BJ (cell line): Measurements from ENCODE around the gene HBM. TPM values are rescaled to one million over a fixed set of nuclear protein-coding genes. Genes with fewer than 3 reads are reported as not detected.
"Not testable (repeated sequence)": the region's sequence is repeated elsewhere in the genome, so short reads cannot be mapped to it uniquely, and the experiment has no call there.

Experiments
- CTCF ChIA-PET: fragments of 350-600 bp; formaldehyde crosslinking; extraction: SDS; loops from one replicate; lab custom pipeline; 2021; ENCODE audit warnings: antibody characterized with exemption, inconsistent platforms; lab: Yijun Ruan, JAX
- POLR2A ChIA-PET: fragments of 300-600 bp; sonication (Branson Sonifier 250); formaldehyde crosslinking; extraction: SDS; loops from one replicate; lab custom pipeline; 2021; ENCODE audit warnings: antibody characterized with exemption; lab: Charles Lee
- DNase-seq: peaks from one replicate; pipeline ENCODE4 v3.0.0-alpha.2; 2011; ENCODE audit warnings: low read depth
- H3K27me3 ChIP-seq: 2 replicates; pipeline ENCODE4 v1.6.0; 2011; ENCODE audit warnings: low read length; ENCODE audit not compliant: control insufficient read depth, insufficient read depth
- H3K36me3 ChIP-seq: 2 replicates; pipeline ENCODE4 v1.5.1; 2011; ENCODE audit warnings: low read length; ENCODE audit not compliant: control insufficient read depth, insufficient read depth
- H3K4me3 ChIP-seq: 2 replicates; pipeline ENCODE4 v1.5.1; 2011; ENCODE audit warnings: low read depth, mild to moderate bottlenecking, control low read depth, low read length
- polyA plus RNA-seq: library from polyadenylated mRNA; depleted of rRNA; stranded (reverse); fragments of >200 nt; gene quantifications from 2 replicates; pipeline ENCODE4 v1.2.3, GENCODE V29; 2011
- TF ChIP-seq, protein P1 (sequence below): IDR thresholded peaks from 2 replicates; pipeline ENCODE4 v1.5.1; 2011; ENCODE audit warnings: low read depth, mild to moderate bottlenecking, control low read depth, inconsistent platforms, low read length, moderate library complexity; ENCODE audit not compliant: insufficient read depth

Gene HBM
- polyA plus RNA-seq, 1 experiment: not detected

DNA sequence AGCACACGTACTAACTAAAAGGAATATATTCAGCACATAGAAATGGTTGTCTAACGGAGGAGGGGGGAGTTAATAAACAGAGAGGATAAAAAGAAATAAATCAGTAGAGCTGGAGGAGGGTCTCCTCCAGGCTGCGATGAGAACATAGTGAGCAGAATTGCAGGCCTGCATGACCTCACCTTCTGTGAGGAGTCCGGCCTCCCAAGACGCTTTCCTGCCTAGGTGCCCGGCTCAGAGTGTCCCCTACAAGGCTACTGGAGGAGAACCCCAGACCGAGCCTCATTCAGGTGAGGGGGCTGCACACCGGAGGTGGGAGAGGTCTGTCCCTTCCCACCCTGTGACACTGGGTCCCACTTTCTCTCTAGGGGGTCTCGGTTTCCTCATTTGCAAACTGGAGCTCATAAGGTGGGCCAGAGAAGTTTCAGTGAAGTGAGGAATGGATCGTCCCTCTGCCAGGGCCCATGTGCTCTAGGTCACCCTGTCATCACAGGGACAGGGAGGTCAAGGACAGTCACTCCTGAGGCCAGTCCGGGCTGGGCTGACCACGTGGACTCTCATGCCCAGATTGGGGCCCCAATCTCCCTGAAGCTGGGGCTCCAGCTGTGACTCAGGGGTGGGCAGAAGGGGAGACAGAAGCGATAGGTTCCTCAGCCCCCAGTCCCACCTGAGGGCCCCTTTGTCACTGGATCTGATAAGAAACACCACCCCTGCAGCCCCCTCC is 3.3 kb upstream of the HBM start:
- DNase-seq: no peak
- POLR2A ChIA-PET: no interaction called here
- CTCF ChIA-PET: no interaction called here
- TF ChIP-seq, protein P1, sequence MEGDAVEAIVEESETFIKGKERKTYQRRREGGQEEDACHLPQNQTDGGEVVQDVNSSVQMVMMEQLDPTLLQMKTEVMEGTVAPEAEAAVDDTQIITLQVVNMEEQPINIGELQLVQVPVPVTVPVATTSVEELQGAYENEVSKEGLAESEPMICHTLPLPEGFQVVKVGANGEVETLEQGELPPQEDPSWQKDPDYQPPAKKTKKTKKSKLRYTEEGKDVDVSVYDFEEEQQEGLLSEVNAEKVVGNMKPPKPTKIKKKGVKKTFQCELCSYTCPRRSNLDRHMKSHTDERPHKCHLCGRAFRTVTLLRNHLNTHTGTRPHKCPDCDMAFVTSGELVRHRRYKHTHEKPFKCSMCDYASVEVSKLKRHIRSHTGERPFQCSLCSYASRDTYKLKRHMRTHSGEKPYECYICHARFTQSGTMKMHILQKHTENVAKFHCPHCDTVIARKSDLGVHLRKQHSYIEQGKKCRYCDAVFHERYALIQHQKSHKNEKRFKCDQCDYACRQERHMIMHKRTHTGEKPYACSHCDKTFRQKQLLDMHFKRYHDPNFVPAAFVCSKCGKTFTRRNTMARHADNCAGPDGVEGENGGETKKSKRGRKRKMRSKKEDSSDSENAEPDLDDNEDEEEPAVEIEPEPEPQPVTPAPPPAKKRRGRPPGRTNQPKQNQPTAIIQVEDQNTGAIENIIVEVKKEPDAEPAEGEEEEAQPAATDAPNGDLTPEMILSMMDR: no peak
- H3K36me3 ChIP-seq: no peaks in the 10 kb centered on the region
- H3K27me3 ChIP-seq: peaks cover 21% of the 10 kb centered on the region
- H3K4me3 ChIP-seq: no peak overlapping the region

DNA sequence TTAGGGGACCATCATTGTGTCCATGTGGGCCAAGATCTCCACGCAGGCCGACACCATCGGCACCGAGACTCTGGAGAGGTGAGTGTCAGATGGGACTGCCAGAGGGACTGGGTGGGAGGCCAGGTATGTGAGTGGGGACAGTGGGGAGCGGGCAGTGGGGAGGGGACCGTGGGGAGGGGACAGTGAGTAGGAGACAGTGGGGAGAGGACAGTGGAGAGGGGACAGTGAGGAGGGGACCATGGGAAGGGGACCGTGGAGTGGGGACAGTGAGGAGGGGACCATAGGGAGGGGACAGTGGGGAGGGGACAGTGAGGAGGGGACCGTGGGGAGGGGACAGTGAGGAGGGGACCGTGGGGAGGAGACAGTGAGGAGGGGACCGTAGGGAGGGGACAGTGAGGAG is 2.6 kb upstream of the HBM start:
- POLR2A ChIA-PET, DNase-seq, CTCF ChIA-PET, H3K4me3 ChIP-seq, H3K36me3 ChIP-seq: not testable (repeated sequence)
- H3K27me3 ChIP-seq: peaks cover 26% of the 10 kb centered on the region

DNA sequence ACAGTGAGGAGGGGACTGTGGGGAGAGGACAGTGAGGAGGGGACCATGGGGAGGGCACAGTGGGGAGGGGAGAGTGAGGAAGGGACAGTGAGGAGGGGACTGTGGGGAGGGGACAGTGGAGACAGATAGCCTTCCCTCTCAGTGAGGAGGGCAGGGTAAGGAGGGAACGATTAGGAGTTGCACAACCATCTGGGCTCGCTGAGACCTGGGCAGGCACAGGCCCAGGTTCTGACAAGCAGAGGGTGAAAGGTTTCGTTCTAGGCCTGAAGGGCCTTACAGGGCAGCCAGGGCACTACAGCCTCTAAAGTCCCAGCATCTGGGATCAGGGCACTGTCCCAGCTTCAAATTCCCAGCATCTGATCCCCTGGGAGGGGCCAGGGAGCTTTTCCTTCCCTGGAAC is 2.1 kb upstream of the HBM start:
- H3K27me3 ChIP-seq: peaks cover 30% of the 10 kb centered on the region
- DNase-seq, CTCF ChIA-PET, POLR2A ChIA-PET, H3K36me3 ChIP-seq, H3K4me3 ChIP-seq: not testable (repeated sequence)

DNA sequence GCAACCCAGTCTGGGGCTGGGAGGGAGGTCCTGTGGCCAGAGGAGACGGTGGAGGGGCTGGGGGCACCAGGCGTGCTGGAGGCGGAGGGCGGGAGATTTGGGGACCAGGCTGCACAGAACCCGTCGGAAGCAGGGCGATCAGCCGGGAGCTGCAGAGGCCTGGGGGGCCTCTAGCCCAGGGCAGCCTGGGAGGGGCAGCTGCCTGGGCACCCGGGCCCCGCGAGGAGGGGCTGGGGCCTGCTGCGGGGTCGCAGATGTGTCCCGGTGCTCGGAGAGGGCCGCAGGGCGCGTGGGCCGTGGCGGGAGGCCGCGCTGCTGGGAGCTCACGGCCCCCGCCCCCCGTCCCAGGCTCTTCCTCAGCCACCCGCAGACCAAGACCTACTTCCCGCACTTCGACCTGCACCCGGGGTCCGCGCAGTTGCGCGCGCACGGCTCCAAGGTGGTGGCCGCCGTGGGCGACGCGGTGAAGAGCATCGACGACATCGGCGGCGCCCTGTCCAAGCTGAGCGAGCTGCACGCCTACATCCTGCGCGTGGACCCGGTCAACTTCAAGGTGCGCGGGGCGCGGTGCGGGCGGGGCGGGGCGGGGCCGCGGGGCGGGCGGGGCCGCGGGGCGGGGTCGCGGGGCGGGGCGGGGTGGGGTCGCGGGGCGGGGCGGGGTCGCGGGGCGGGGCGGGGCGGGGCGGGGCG is 1.5 kb upstream of the HBM start:
- H3K4me3 ChIP-seq, H3K36me3 ChIP-seq, CTCF ChIA-PET, DNase-seq, POLR2A ChIA-PET: not testable (repeated sequence)
- H3K27me3 ChIP-seq: peaks cover 33% of the 10 kb centered on the region

DNA sequence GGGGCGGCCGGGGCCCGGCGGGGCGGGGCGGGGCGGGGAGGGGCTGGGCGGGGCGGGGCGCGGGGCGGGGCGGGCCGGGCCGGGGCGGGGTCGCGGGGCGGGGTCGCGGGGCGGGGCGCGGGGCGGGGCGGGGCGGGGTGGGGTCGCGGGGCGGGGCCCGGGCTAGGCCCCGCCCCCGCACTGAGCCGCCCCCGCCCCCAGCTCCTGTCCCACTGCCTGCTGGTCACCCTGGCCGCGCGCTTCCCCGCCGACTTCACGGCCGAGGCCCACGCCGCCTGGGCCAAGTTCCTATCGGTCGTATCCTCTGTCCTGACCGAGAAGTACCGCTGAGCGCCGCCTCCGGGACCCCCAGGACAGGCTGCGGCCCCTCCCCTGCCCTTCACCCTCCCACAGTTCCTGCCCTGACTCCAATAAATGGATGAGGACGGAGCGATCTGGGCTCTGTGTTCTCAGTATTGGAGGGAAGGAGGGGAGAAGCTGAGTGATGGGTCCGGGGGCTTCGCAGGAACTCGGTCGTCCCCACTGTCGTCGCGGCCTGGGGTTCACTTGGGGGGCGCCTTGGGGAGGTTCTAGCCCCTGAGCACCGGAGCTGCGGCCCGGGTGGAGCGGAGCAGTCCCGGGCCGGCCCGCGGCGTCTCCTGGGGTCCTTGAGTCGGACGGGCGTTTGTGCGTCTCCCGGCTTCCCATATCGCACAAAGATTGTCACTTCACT is 795 bp upstream of the HBM start:
- no peak for DNase-seq
- Histone ChIP-seq H3K36me3 (no peaks in the 10 kb centered on the region), H3K4me3 (no peak overlapping the region), H3K27me3 (peaks cover 33% of the 10 kb centered on the region)
- ChIA-PET CTCF (no interaction called here), POLR2A (no interaction called here)
- TF ChIP-seq, protein P1: no peak

DNA sequence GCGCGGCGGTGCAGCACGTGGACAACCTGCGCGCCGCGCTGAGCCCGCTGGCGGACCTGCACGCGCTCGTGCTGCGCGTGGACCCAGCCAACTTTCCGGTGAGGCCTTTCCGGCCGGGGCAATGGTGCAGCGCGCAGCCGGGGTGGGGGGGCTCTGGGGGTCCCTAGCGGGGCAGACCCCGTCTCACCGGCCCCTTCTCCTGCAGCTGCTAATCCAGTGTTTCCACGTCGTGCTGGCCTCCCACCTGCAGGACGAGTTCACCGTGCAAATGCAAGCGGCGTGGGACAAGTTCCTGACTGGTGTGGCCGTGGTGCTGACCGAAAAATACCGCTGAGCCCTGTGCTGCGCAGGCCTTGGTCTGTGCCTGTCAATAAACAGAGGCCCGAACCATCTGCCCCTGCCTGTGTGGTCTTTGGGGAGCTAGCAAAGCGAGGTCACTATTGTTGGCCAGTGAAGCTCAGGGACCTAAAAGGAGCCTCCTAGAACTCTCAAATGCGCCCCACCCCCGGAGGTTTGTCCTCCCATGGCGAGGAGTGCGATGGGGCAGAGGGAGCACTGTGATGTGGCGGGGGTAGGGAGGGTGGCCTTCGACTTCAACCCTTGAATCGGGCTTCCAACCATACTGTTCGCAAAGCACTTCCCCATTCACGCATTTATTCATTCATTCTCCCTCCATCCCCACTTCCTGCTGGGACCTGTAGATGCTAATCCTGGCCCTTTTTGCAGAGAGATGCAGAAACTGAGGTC is 770 bp downstream of the HBM start:
- peaks cover 37% of the 10 kb centered on the region for H3K27me3 ChIP-seq
- CTCF ChIA-PET: no interaction called here

More for the DNA sequence above, 770 bp downstream of the HBM start:
- POLR2A ChIA-PET: no interaction called here
- H3K4me3 ChIP-seq: no peak overlapping the region
- DNase-seq: no peak
- TF ChIP-seq, protein P1: no peak
- no peaks in the 10 kb centered on the region for H3K36me3 ChIP-seq
